NK-92 (cell line): Measurements from ENCODE around the gene BCAR1.
"Not testable (repeated sequence)": the region's sequence is repeated elsewhere in the genome, so short reads cannot be mapped to it uniquely, and the experiment has no call there.

Experiments used
- DNase-seq: peaks from one replicate; lab custom pipeline; 2025; ENCODE audit not compliant: unreplicated experiment; lab: John Stamatoyannopoulos, UW

Gene BCAR1

GRCh38 chr16:75256059-75256571 is 4.7 kb upstream of the BCAR1 start:
- no peak for DNase-seq

GRCh38 chr16:75254359-75254837 is 3.0 kb upstream of the BCAR1 start:
- no peak for DNase-seq

- DNase-seq: no peak
Measured at GRCh38 chr16:75252946-75253911, 1.8 kb upstream of the BCAR1 start.

- no peak for DNase-seq
Measured at GRCh38 chr16:75252049-75252864, 833 bp upstream of the BCAR1 start.

GRCh38 chr16:75250809-75251279 is 580 bp downstream of the BCAR1 start:
- DNase-seq: no peak

- DNase-seq: no peak
Measured at GRCh38 chr16:75250089-75250808, 1.2 kb downstream of the BCAR1 start.

- no peak for DNase-seq
Measured at GRCh38 chr16:75249441-75249840, 2.0 kb downstream of the BCAR1 start.

GRCh38 chr16:75248536-75249380 is 2.7 kb downstream of the BCAR1 start:
- no peak for DNase-seq

GRCh38 chr16:75248142-75248535 is 3.3 kb downstream of the BCAR1 start:
- DNase-seq: no peak

- no peak for DNase-seq
Measured at GRCh38 chr16:75247249-75247648, 4.2 kb downstream of the BCAR1 start.

GRCh38 chr16:75246504-75247205 is 4.8 kb downstream of the BCAR1 start:
- no peak for DNase-seq

GRCh38 chr16:75244844-75245758 is 6.3 kb downstream of the BCAR1 start:
- DNase-seq: no peak

GRCh38 chr16:75244225-75244809 is 7.1 kb downstream of the BCAR1 start:
- DNase-seq: no peak

- no peak for DNase-seq
Measured at GRCh38 chr16:75243667-75244224, 7.7 kb downstream of the BCAR1 start.

GRCh38 chr16:75242436-75243078 is 8.9 kb downstream of the BCAR1 start:
- DNase-seq: not testable (repeated sequence)

- DNase-seq: no peak
Measured at GRCh38 chr16:75241955-75242354, 9.5 kb downstream of the BCAR1 start.

GRCh38 chr16:75241412-75241811 is 10.0 kb downstream of the BCAR1 start:
- DNase-seq: no peak
